SH-SY5Y (cell line): ENCODE measurements around the gene MPPED1.

Experiments
- GATA2 ChIP-seq: IDR thresholded peaks from 2 replicates; pipeline ENCODE4 v1.6.1; 2011; ENCODE audit warnings: mild to moderate bottlenecking, low read depth, low read length
- GATA3 ChIP-seq: IDR thresholded peaks from 2 replicates; pipeline ENCODE4 v1.6.1; 2011; ENCODE audit warnings: low read depth, mild to moderate bottlenecking, low read length, moderate library complexity

DNA sequence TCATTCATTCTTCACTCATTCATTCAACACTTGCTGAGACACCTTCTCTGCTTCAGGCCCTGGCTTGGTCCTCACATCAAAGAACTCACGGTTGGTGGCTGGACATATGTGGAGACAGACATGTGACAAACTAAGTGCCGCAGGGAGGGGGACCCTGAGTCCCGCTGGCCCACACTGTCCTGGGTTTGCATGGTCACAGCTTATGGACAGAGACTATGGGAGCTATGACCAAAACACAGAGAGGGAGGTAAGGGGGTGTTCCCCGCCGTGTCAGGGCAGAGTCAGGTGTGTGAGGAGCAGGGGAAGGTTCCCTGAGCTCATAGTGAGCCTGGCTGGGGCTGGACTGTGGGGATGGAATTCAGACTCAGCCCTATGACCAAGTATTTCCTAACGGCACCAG lies 123.1 kb downstream of the MPPED1 start:
- no peak for TF ChIP-seq GATA2
- no peak for TF ChIP-seq GATA3
